CD4-positive, alpha-beta T cell (primary cell): ENCODE measurements around the gene COX15. TPM values are rescaled to one million over a fixed set of nuclear protein-coding genes. Genes with fewer than 3 reads are reported as not detected.

Source experiments
- ATAC-seq: fragments of 200-7000 bp; cut with Tn5 transposase; one replicate; pipeline ENCODE4 v1.10.0; 2022; ENCODE audit warnings: mild to moderate bottlenecking; ENCODE audit not compliant: poor library complexity
- CTCF ChIA-PET: fragments of 350-600 bp; sonication (Branson Sonifier 250); formaldehyde crosslinking; loops from one replicate; lab custom pipeline; 2021; ENCODE audit warnings: antibody characterized with exemption, inconsistent platforms; lab: Charles Lee
- POLR2A ChIA-PET: fragments of 350-600 bp; sonication (Branson Sonifier 250); formaldehyde crosslinking; loops from one replicate; lab custom pipeline; 2021; ENCODE audit warnings: antibody characterized with exemption, inconsistent platforms; lab: Charles Lee
- DNase-seq, 14 experiments: peaks; one replicate each; pipeline ENCODE4 v3.0.0-alpha.2; 2013 to 2020; ENCODE audit warnings: mixed read lengths in 2 of 14
- H3K27ac ChIP-seq, 2 donors: one replicate each; pipeline versions ENCODE4 v1.5.1 to v1.7.0; 2013; ENCODE audit warnings: low read length in 2 of 2, low read depth in 1 of 2, mild to moderate bottlenecking in 1 of 2
- H3K27me3 ChIP-seq, 2 experiments: 1 replicate in 1 of 2; 2 replicates in 1 of 2; pipeline versions ENCODE4 v1.6.1 to v1.7.0; 2013; ENCODE audit warnings: low read length in 2 of 2, control low read depth in 1 of 2, mild to moderate bottlenecking in 1 of 2, moderate library complexity in 1 of 2; ENCODE audit not compliant: insufficient read depth in 2 of 2, control insufficient read depth in 1 of 2
- H3K36me3 ChIP-seq: one replicate; pipeline ENCODE4 v1.6.1; 2013; ENCODE audit warnings: low read length, control low read depth; ENCODE audit not compliant: insufficient read depth
- H3K4me1 ChIP-seq: one replicate; pipeline ENCODE4 v1.6.1; 2013; ENCODE audit warnings: low read length, control low read depth; ENCODE audit not compliant: insufficient read depth
- H3K4me3 ChIP-seq: one replicate; pipeline ENCODE4 v1.5.1; 2013; ENCODE audit warnings: mild to moderate bottlenecking, low read length, moderate library complexity
- H3K9me3 ChIP-seq, 2 experiments: 1 replicate in 1 of 2; 2 replicates in 1 of 2; pipeline versions ENCODE4 v1.6.1 to v1.7.0; 2013; ENCODE audit warnings: low read length in 2 of 2, mild to moderate bottlenecking in 2 of 2, control low read depth in 1 of 2, moderate library complexity in 1 of 2; ENCODE audit not compliant: control insufficient read depth in 1 of 2, insufficient read depth in 1 of 2
- H3K27ac Mint-ChIP-seq: one replicate; pipeline ENCODE4 v1.8.0; 2020; ENCODE audit warnings: mixed read lengths
- H3K27me3 Mint-ChIP-seq: one replicate; pipeline ENCODE4 v1.8.0; 2021; ENCODE audit warnings: mixed read lengths
- H3K36me3 Mint-ChIP-seq: one replicate; pipeline ENCODE4 v1.8.0; 2021; ENCODE audit warnings: low read depth, mixed read lengths
- H3K4me1 Mint-ChIP-seq: one replicate; pipeline ENCODE4 v1.8.0; 2021; ENCODE audit warnings: low read depth, mixed read lengths
- H3K4me3 Mint-ChIP-seq: one replicate; pipeline ENCODE4 v1.8.0; 2020; ENCODE audit warnings: mild to moderate bottlenecking, mixed read lengths
- H3K9me3 Mint-ChIP-seq: one replicate; pipeline ENCODE4 v1.8.0; 2020; ENCODE audit warnings: mixed read lengths
- intact Hi-C, 2 experiments: fragments of 100-400 bp; cut with DNase I in 1 of 2; cut with micrococcal nuclease in 1 of 2; formaldehyde crosslinking; loops; one replicate each; pipeline versions ENCODE4 v1.15.1 to v1.9.0; 2023 to 2025; cut with DNase I, micrococcal nuclease
- total RNA-seq, 174 experiments: library from RNA in 2 of 174; stranded (reverse) in 2 of 174; gene quantifications; one replicate each; pipeline ENCODE4 v1.2.3 and lab custom pipeline; 2021 to 2026
- TF ChIP-seq, protein P1 (sequence below): fragments of 200-600 bp; IDR thresholded peaks from one replicate; pipeline ENCODE4 v1.8.0; 2022; ENCODE audit warnings: antibody characterized with exemption, mild to moderate bottlenecking

COX15 gene
- total RNA-seq, 2 experiments from 2014 or later = 7.7 to 7.9 TPM

DNA sequence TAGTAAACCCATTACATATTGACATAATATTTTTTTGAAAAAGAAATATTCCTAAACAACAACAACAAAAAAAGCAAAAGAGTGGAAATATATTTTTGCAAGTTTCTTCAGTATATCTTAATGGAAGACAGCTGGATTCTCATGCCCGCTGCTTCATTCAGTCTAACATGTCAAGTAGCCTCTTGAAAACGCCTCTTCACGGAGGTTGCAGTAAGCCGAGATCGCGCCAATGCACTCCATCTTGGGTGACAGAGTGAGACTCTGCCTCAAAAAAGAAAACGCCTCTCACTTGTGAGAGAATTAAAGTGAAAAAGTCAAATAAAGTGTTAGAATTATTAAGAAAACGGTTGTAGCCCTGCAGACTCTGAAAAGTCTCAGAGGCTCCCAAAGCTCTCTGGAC is 1.4 kb upstream of the COX15 start:
- Mint-ChIP-seq H3K27ac (peak overlapping the region; percentile 5), H3K27me3 (no peaks in the 10 kb centered on the region), H3K4me3 (peak overlapping the region; percentile 76), H3K4me1 (peaks cover 52% of the 10 kb centered on the region), H3K36me3 (peaks cover 53% of the 10 kb centered on the region), H3K9me3 (no peaks in the 10 kb centered on the region)
- H3K27ac ChIP-seq = no peak overlapping the region
- DNase-seq (peak in 1 of 14 experiments; percentile 19), ATAC-seq (no peak)
- peaks cover 26% of the 10 kb centered on the region for H3K4me1 ChIP-seq
- ChIA-PET POLR2A (interaction anchor here (2.4 to 2.9 kb wide), 2 partner anchors 113 to 303 kb away, joined by 12 to 57 read pairs; partner anchors contain the start of genes GOT1 and SLC25A28), CTCF (interaction anchor here (1.1 to 2.2 kb wide), 3 partner anchors 10 to 341 kb away, joined by 4 to 7 read pairs (median 5); partner anchors contain the start of gene DNMBP)
- H3K9me3 ChIP-seq = no peaks in the 10 kb centered on the region
- no peaks in the 10 kb centered on the region for H3K27me3 ChIP-seq
- TF ChIP-seq, protein P1, sequence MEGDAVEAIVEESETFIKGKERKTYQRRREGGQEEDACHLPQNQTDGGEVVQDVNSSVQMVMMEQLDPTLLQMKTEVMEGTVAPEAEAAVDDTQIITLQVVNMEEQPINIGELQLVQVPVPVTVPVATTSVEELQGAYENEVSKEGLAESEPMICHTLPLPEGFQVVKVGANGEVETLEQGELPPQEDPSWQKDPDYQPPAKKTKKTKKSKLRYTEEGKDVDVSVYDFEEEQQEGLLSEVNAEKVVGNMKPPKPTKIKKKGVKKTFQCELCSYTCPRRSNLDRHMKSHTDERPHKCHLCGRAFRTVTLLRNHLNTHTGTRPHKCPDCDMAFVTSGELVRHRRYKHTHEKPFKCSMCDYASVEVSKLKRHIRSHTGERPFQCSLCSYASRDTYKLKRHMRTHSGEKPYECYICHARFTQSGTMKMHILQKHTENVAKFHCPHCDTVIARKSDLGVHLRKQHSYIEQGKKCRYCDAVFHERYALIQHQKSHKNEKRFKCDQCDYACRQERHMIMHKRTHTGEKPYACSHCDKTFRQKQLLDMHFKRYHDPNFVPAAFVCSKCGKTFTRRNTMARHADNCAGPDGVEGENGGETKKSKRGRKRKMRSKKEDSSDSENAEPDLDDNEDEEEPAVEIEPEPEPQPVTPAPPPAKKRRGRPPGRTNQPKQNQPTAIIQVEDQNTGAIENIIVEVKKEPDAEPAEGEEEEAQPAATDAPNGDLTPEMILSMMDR = no peak
- H3K4me3 ChIP-seq = no peak overlapping the region
- H3K36me3 ChIP-seq = peaks cover 23% of the 10 kb centered on the region
- intact Hi-C loops = loop anchor here (5.0 to 10.0 kb wide), 7 partner anchors 71 to 1601 kb away; partner anchors contain the start of genes ERLIN1 (in 1 of the 2), HPS1 (in 1 of the 2), R3HCC1L (in 1 of the 2) and SLC25A28 (in 1 of the 2)

DNA sequence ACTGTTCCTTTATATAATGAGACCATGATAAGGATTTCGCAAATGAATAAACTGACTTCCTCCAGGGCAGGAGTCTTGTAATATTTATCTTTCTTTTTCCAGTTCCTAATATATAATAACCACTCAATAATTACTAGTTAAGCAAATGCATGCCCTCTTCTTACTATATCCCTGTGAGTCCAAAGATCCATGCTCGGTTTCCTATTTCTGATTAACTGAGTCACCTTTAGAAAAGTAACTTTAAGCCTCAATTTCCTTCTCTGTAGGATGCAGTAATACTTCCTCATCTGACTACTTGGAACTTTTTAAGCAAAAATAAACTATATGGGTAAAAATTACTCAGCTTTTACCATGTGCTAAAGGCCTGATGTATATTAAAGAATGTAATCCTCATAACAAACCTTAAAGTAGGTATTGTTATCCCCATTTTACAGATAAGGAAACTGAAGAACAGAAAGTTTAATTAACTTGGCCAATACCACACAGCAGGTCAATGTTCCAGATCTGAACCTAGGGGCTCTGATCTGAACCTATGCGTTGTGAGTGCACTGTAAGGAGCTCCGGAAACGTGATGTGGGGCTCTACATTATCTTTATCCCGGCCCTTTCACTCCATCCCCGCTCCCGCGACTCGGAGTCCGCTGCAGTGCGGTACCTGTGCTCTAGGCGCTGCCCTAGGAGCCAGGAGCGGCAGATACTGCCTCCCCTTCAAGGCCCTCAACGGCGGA is 458 bp downstream of the COX15 start:
- Histone ChIP-seq H3K9me3 (no peaks in the 10 kb centered on the region), H3K4me3 (peak overlapping the region; percentile 82), H3K36me3 (peaks cover 25% of the 10 kb centered on the region), H3K27ac (peak overlapping the region; percentile 86 to 87), H3K4me1 (peaks cover 26% of the 10 kb centered on the region), H3K27me3 (no peaks in the 10 kb centered on the region)
- DNase-seq (no peak), ATAC-seq (no peak)
- Mint-ChIP-seq H3K27ac (peak overlapping the region; percentile 91), H3K27me3 (no peaks in the 10 kb centered on the region), H3K4me3 (peak overlapping the region; percentile 98), H3K36me3 (peaks cover 57% of the 10 kb centered on the region), H3K4me1 (peaks cover 45% of the 10 kb centered on the region), H3K9me3 (no peaks in the 10 kb centered on the region)
- TF ChIP-seq, protein P1 = no peak
- ChIA-PET CTCF (interaction anchor here (1.4 to 2.5 kb wide), 3 partner anchors 11 to 295 kb away, joined by 6 to 7 read pairs (median 7); no protein-coding TSS in a partner anchor), POLR2A (interaction anchor here (0.8 to 2.9 kb wide), 12 partner anchors 8 to 1597 kb away, joined by 3 to 57 read pairs (median 6); partner anchors contain the start of genes DNMBP, ENTPD7, GOT1 and HIF1AN)
- intact Hi-C loops = loop anchor here (2.0 to 10.0 kb wide), 8 partner anchors 69 to 1599 kb away; partner anchors contain the start of genes ERLIN1 (in 1 of the 2), HPS1 (in 1 of the 2), R3HCC1L (in 1 of the 2) and SLC25A28 (in 1 of the 2)

GRCh38 chr10:99730026-99730425 is 1.9 kb downstream of the COX15 start:
- Mint-ChIP-seq H3K27me3 (no peaks in the 10 kb centered on the region), H3K4me1 (peaks cover 37% of the 10 kb centered on the region), H3K4me3 (peak overlapping the region; percentile 16), H3K27ac (peak overlapping the region; percentile 13), H3K9me3 (no peaks in the 10 kb centered on the region), H3K36me3 (peaks cover 59% of the 10 kb centered on the region)
- no peaks in the 10 kb centered on the region for H3K27me3 ChIP-seq
- H3K4me3 ChIP-seq = no peak overlapping the region
- DNase-seq = no peak
- POLR2A ChIA-PET = no interaction called here
- H3K9me3 ChIP-seq = no peaks in the 10 kb centered on the region
- CTCF ChIA-PET = no interaction called here
- no peak for ATAC-seq
- H3K4me1 ChIP-seq = peaks cover 26% of the 10 kb centered on the region
- intact Hi-C loops = loop anchor here (2.0 to 10.0 kb wide), 8 partner anchors 68 to 1598 kb away; partner anchors contain the start of genes ERLIN1 (in 1 of the 2), HPS1 (in 1 of the 2), R3HCC1L (in 1 of the 2) and SLC25A28 (in 1 of the 2)
- H3K27ac ChIP-seq = no peak overlapping the region
- TF ChIP-seq, protein P1 = no peak
- peaks cover 34% of the 10 kb centered on the region for H3K36me3 ChIP-seq
